Activated CD8-positive, alpha-beta memory T cell treated with anti-CD3 and anti-CD28 coated beads, Interleukin-2, amount 50 U/mL, for 1 hour (primary cell): ENCODE results near the gene BAHCC1.

Source experiments
- DNase-seq: peaks from one replicate; pipeline ENCODE4 v3.0.0-alpha.2; 2020; ENCODE audit errors: extremely low read depth

Gene BAHCC1

DNA sequence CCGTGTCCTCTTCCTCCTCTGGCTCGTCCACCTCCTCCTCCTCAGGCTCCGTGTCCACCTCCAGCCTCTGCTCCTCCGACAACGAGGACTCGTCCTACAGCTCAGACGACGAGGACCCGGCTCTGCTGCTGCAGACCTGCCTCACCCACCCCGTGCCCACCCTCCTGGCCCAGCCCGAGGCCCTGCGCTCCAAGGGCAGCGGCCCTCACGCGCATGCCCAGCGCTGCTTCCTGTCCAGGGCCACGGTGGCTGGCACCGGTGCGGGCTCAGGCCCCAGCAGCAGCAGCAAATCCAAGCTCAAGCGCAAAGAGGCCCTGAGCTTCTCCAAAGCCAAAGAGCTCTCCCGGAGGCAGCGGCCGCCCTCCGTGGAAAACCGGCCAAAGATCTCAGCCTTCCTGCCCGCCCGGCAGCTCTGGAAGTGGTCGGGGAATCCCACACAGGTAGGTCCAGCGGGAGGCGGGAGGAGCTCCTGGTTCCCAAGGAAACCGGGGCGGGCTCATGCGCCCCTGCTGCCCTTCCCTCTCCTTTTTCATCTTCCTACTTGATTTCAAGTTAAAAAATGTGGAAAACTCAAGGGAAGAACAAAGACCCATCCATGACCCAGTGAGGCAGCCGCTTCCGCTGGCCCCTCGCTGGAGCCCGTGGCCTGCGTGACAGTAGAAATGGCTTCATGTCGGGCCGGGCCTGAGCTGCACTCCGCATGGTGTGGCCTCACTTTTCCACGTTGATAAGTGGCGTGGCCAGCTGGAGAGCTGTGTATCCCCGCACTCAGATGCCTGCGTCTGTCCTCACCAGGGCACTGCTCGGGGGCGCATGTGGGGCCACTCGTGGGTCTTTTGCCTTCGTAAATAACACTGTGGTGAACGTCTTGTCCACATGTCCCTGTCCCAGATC, 66.6 kb downstream of the BAHCC1 start:
- DNase-seq, result no peak

GRCh38 chr17:81462506-81463125, 67.4 kb downstream of the BAHCC1 start:
- no peak for DNase-seq

DNA sequence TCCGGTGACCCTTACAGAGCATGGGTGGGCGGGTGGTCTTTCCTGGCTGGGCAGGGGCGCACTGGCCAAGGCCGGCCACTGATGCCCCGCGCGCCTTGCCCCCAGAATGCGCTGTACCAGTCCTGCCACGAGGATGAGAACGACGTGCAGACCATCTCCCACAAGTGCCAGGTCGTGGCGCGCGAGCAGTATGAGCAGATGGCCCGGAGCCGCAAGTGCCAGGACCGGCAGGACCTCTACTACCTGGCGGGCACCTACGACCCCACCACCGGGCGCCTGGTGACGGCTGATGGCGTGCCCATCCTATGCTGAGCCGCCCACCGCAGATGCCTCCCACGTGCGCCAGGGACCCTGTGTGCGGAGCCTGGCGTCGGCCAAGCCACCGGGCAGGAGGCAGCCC, 68.2 kb downstream of the BAHCC1 start:
- no peak for DNase-seq

DNA sequence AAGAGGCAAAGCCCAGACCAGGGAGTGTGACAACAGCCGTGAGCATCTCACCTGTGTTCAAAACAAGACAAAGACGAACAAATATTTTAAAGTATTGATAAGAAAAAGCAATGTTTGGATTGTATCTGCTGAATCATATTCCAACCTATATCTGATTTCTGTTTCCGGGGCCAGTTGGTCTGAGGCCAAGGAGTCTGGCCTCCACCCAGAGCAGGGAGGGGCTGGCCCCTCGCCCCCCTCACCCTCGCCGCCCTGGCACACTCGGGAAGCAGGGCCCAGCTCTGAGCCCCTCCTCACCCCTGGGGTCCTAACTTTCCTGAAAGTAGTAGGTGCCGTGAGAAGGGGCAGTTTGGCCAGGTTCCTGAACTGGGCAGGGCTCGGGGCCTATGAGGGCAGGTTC, 69.3 kb downstream of the BAHCC1 start:
- DNase-seq, result no peak

DNA sequence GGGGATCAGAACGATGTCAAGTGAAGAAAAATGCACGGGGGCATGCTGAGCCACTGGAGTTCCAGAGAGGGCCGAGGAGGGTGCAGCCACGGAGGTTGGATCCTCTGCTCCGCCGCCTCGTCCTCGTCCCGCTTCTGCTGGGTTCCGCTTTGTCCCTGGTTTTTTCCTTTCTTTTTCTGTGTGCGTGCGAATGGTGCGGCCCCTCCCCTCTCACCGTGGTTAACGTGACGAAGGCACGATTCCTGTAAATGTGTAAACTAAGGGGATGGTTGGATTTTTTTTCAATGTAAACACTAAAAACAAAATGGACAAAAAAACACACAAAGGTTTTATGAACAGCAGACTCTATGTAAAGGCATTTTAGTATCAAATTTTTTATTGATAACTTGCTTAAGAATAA, 70.7 kb downstream of the BAHCC1 start:
- no peak for DNase-seq

DNA sequence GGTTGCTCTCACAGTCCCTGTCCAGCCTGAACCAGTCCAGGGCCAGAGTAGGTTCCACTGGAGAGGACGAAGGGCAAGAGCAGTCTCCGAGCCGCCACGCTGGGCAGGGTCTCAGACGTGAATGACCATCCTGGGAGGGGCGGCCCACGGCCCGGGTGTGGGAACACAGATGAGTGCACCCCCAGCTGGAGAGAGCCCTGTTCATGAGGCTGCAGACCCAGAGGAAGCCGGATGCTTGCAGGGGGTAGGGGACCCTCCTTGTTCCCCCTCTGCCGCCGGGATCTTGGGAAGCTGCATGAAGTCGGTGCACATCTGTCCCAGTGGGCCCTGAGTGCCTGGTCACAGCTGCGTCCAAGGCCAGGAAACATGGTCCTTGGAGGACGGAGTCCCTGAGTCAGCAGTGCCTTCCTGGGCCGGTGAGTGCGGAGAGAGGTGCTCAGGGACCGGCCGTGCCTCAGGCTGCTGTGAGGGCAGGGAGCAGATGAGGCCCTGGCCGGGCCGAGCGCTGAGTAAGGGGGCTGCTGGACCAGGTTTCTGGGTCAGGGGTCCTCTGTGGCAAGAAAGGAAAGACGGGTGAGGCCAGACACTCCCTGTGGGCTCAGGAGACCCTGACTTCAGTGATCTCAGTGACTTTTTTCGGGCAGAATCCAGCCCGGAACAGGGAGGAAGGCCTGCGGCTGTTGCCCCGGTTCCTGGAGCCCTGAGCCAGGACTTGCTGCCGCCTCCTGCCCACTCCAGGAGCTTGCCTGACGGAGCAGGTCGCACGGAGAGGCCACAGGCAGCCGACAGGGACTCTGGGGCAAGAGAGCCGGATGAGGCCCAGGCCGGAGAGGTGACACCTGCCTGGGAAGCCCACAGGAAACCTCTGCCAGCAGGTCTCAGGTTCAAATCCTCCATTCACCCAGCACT, 71.6 kb downstream of the BAHCC1 start:
- no peak for DNase-seq

DNA sequence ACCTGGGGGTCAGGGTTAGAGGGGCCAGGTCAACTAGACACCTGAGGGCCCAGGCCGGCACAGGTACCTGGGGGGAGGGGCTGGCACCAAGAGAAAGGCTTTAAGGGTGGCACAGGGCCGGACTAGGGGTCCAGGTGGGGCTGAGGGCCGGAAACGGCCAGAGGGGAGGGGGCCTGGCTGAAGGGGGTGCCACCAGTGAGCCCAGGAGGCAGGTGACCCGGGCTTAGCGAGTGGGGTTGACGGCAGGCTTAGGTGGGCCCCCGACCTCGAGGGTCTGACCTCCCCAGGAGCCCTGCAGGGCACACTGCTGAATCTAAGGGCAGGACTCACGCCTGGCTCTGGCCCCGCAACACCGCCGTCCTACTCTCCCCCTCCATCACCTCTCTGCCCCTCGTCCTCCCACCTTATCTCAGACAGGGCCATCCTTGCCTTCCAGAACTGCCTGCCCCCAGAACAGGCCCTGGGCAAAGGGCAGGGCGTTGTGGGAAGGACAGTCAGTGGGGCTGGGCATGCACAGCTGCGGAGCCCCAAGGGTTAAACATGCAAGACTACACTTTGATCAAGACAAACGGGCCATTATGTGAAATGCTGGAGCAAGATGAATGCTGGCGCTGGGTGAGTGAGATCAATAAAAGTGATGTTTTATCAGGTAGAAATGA, 73.0 kb downstream of the BAHCC1 start:
- DNase-seq, result no peak

DNA sequence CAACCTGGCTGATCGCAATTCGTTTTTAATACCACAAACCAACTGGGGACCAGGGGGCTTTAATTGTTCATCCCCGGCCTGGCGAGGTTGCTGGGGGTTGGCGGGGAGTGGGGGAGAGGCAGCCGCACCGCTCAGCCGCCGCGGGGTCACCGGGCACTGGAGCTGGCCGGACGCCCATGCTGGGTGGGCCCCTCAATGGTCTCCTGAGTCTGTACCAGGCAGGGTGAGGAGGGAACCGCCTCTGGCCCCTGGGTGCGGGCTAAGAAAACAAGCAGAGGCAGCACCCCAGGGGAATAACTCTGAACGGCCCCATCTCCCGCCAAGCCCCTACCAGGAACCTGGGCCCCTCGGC, 73.5 kb downstream of the BAHCC1 start:
- no peak for DNase-seq

DNA sequence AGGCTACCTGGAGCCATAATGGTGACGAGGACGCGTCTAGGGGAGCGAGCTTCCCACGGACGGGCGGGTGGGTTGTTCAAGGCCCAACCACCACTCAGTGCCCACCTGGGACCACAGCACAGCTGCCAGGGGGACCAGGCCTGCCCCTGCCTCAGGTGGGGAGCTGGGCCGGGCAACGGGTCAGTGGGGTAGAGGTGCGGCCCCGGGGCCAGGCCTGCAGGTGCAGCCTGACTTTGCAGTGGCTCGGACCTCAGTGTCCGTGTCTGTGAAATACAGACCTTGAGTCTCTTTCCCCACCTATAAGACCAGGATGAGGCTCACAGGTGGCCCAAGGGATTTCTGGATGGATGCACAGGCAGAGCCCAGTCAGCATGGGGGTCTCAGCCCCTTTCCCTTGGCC, 74.0 kb downstream of the BAHCC1 start:
- no peak for DNase-seq

DNA sequence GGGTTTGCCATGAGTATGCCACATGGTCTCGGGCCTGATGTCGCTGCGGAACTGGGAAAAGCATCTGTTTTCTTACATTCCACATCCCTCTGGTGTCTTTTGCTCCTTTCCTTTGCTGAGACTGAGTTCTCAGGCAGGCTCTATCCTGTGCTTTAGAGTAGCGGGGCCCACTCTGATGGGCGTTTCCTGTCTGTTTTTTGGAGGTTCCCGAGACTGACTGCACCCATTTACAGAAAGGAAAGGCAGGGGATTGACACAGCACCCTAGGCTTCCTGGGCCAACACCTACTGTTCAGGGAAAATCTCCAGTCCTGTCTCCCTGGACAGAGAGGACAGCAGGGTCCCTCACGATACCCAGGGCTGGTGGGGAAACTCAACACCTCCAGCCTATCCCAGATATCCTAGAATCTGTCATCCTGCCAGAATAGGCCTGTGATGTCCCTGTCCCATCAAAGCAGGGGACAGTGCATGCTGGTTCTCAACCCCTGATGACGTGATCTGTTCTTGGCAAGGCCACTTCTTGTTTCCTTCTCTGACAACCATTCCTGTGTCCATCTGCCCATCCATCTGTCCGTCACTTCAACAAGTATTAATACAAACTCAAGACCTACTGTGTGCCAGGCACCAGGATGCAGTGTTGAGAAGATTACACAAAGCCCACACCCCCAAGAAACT, 75.2 kb downstream of the BAHCC1 start:
- DNase-seq, result no peak

- DNase-seq, result no peak
Observed at GRCh38 chr17:81470944-81471817, 75.9 kb downstream of the BAHCC1 start.

GRCh38 chr17:81471818-81472456, 76.7 kb downstream of the BAHCC1 start:
- no peak for DNase-seq

DNA sequence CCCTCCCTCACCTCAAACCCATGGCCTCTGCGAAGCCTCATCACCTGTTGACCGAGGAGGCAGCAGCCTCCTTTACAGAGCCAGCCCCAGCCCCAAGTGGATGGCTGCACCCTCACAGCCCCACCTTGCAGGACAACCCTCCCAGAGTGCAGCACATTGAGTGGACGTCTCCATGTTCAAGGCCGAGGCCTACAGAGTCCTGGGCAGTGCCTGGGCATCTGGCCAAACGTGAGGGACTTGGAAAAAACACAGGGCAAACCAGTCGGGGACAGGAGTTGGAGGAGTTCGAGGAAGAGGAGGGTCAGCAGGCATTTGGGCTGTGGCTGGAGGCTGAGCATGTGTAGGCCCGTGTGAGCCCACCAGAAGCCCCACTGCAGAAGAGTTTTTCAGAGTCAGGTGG, 77.8 kb downstream of the BAHCC1 start:
- DNase-seq, result no peak

DNA sequence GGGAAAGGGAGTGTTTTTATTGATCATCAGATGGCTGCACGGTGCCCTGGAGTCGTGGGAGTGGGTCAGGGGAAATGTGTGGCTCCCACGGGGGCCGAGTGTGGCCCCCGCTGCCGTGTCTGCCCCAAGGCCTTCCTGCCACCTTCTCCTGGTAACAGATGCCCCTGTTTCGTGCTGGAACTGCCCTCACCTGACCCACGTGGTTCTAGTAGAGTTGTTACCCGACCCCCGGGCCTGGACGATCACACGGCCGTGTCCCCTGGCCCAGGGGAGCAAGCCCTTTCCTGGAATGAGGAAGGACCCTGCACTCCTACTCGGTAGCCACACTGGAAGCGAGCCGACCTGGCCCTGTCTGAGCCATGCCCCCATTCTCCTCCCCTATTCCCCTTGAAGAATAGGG, 79.7 kb downstream of the BAHCC1 start:
- no peak for DNase-seq

- no peak for DNase-seq
Observed at GRCh38 chr17:81476097-81476496, 80.8 kb downstream of the BAHCC1 start.

DNA sequence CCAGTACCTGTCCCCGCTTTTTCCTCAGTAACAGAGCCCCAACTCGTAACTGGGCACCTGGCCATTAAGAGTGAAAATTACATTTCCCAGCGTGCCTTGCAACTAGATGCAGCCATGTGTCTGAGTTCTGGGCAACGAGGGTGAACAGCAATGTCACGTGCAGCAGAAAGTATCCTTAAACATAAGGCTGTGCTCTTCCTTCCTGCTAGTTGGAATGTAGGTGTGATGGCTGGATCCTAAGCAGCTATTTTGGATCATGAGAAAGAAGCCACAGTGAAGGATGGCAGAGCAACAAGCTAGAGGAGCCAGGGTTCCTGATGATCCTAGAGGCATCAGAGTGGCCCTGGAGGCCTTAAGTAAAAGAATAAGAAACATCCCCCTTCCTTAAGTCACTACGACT, 81.4 kb downstream of the BAHCC1 start:
- no peak for DNase-seq

DNA sequence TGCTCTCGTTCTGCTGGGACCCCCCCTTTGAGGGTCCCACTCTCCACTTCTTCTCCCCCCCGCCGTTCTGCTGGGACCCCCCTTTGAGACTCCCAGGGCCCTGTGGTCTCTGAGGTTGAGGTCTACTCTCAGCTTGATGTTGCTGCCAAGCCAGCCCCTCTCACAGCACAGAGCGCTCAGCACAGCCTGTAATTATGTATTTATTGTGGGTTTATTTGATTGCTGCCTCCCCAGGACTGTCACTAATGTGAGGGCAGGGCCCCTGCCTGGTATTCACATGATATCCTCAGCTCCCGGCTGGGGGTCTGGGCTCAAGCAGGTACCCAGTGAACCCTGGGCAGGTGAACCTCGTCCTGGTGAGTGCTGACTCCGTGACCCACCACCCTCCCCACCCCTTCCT, 81.9 kb downstream of the BAHCC1 start:
- no peak for DNase-seq

- no peak for DNase-seq
Observed at GRCh38 chr17:81478119-81478518, 82.9 kb downstream of the BAHCC1 start.

DNA sequence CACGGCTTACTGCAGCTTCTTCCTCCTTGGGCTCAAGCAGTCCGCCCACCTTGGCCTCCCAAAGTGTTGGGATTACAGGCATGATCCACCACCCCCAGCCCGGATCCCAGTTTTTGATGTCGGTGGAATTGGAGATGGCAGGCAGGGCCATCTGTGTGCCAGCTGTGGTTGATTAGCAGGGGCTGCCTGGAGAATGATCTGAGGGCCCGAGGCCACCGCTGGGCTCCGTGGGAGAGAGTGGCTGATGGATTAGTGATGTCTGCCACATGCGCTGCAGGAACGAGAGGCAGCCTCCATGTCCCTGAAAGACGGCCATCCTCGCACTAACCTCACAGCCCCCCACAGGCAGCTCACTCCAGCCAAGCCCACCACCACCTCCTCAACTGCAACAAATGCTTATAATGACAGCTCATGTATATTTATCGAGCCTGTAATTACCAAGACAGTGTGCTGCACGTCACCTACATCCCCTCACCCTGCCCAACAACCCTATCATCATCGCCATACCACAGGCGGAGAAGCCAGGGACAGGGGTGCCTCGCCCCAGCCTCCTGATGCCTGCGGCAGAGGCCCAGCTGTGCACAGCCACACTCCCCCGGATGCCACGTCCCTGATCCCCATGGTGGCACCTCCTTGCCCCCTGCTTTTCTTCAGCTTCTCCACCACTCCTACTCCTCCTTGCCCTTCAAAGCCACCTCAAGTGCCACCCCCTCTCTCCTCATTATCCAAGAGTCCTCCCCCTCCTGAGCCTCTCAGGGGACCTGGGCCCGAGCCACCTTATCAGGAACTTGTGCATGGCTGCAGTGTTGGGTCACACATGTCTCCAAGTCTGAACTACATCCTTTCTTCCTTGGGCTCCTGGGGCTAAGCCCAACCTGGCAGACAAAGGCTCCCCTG, 84.2 kb downstream of the BAHCC1 start:
- no peak for DNase-seq
